Naive B cell (primary cell): ENCODE measurements around the gene HIBADH. TPM values are rescaled to one million over a fixed set of nuclear protein-coding genes. Genes with fewer than 3 reads are reported as not detected.

Source experiments
- ATAC-seq, 2 donors: fragments of 150-1000 bp; cut with Tn5 transposase; 2 replicates each; pipeline ENCODE4 v1.10.0; 2021; ENCODE audit warnings: low read depth in 2 of 2, mild to moderate bottlenecking in 2 of 2, moderate library complexity in 2 of 2
- DNase-seq: peaks from one replicate; pipeline ENCODE4 v3.0.0; 2022
- H3K27ac Mint-ChIP-seq, 6 donors: one replicate each; pipeline ENCODE4 v1.8.0; 2020 to 2022; ENCODE audit warnings: mild to moderate bottlenecking in 6 of 6, mixed read lengths in 6 of 6, moderate library complexity in 5 of 6, inconsistent platforms in 2 of 6
- H3K27me3 Mint-ChIP-seq, 3 donors: one replicate each; pipeline ENCODE4 v1.8.0; 2021 to 2022; ENCODE audit warnings: mixed read lengths in 3 of 3, mild to moderate bottlenecking in 1 of 3
- H3K36me3 Mint-ChIP-seq, 2 donors: one replicate each; pipeline ENCODE4 v1.8.0; 2020 to 2022; ENCODE audit warnings: mixed read lengths in 2 of 2, inconsistent platforms in 1 of 2, mild to moderate bottlenecking in 1 of 2
- H3K4me1 Mint-ChIP-seq, 3 donors: one replicate each; pipeline ENCODE4 v1.8.0; 2020 to 2022; ENCODE audit warnings: mixed read lengths in 3 of 3, inconsistent platforms in 1 of 3, mild to moderate bottlenecking in 1 of 3, moderate library complexity in 1 of 3
- H3K4me3 Mint-ChIP-seq, 8 donors: one replicate each; pipeline ENCODE4 v1.8.0; 2020 to 2022; ENCODE audit warnings: mild to moderate bottlenecking in 8 of 8, mixed read lengths in 8 of 8, moderate library complexity in 8 of 8, inconsistent platforms in 2 of 8
- H3K9me3 Mint-ChIP-seq, 7 donors: one replicate each; pipeline ENCODE4 v1.8.0; 2020 to 2022; ENCODE audit warnings: mixed read lengths in 7 of 7, mild to moderate bottlenecking in 5 of 7, inconsistent platforms in 2 of 7, moderate library complexity in 1 of 7
- polyA plus RNA-seq, 6 donors: library from polyadenylated mRNA; unstranded; fragments of 300-500 nt; fragmentation: Illumina TruSeq; gene quantifications; one replicate each; pipeline ENCODE4 v1.2.3, GENCODE V29; 2021; ENCODE audit warnings: low read depth in 6 of 6

Gene HIBADH
- polyA plus RNA-seq, 6 donors from 2014 or later, result 23.0 to 36.1 (median 25.9) TPM

DNA sequence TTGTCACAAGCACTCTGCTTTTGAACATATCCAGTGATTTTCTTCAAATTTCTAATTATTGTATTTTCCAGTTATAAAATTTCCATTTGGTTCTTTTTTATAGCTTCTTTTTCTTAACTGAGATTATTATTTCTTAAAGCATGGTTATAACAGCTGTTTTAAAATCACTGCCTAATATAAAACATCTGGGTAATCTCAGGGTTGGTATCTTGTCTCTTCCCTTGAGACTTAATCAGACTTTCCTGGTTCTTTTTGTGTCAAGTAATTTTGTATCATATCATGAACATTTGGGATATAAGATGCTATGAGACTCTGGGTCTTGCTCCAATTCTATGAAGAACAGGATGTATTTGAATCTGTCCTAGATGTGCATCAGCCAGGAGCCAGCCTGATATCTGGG lies 93.6 kb downstream of the HIBADH start:
- H3K4me3 Mint-ChIP-seq, result no peak overlapping the region
- H3K27me3 Mint-ChIP-seq, result no peaks in the 10 kb centered on the region
- no peak overlapping the region for H3K27ac Mint-ChIP-seq
- DNase-seq, result no peak
- H3K4me1 Mint-ChIP-seq, result no peaks in the 10 kb centered on the region
- peaks cover 2 to 19% (median 5%) of the 10 kb centered on the region in 7 donors for H3K9me3 Mint-ChIP-seq
- no peak for ATAC-seq
- peaks cover 14 to 18% of the 10 kb centered on the region in 2 donors for H3K36me3 Mint-ChIP-seq

DNA sequence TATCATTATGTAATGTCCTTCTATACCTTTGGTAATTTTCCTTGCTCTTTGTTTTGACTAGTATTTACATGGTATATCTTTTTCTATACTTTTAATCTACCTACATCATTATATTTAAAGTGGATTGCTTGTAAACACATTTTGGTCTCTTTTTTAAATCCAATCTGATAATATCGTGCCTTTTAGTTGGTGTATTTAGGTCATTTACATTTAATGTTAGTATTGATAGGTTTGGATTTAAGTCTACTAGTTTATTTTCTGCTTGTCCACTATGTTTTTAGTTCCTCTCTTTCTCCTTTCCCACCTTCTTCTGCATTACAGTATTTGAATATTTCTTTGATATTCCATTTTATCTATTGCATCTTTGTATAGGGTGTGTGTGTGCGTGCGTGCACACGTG lies 95.4 kb downstream of the HIBADH start:
- Mint-ChIP-seq H3K27ac (no peak overlapping the region), H3K36me3 (peaks cover 14 to 18% of the 10 kb centered on the region in 2 donors), H3K27me3 (no peaks in the 10 kb centered on the region), H3K4me1 (no peaks in the 10 kb centered on the region), H3K4me3 (no peak overlapping the region), H3K9me3 (peaks cover 4 to 24% (median 10%) of the 10 kb centered on the region in 7 donors)
- ATAC-seq (no peak), DNase-seq (no peak)

DNA sequence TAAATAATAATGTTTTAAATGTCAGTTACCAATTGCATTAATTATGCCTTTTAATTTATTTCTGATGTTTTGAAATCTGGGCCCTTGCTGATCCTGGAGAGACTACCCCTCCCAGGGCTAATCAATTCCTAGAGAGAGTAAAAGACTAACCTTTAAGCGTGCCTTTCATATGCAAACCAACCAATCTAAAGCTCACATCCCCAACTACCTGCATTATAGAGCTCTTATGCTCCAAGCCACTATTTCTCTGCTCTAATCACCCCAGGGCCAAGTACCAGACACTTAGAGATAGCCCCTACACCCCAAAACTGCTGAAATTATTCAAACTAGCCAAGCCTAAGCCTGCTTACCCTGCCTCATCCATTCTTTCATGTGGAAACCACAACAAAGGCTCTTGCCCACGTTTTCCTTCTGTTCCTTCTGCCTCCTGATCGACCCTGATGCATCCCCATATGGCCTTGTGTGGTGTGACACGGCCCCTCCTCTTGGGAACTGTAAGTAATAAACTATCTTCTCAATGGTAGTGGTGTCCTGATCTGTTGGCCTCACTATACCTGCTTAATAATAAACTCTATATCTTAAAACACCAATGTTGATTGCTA lies 97.7 kb downstream of the HIBADH start:
- Mint-ChIP-seq H3K27me3 (no peaks in the 10 kb centered on the region), H3K27ac (no peak overlapping the region), H3K9me3 (peaks cover 4 to 24% (median 10%) of the 10 kb centered on the region in 7 donors), H3K36me3 (peaks cover 14 to 17% of the 10 kb centered on the region in 2 donors), H3K4me3 (no peak overlapping the region), H3K4me1 (no peaks in the 10 kb centered on the region)
- ATAC-seq (no peak), DNase-seq (no peak)

DNA sequence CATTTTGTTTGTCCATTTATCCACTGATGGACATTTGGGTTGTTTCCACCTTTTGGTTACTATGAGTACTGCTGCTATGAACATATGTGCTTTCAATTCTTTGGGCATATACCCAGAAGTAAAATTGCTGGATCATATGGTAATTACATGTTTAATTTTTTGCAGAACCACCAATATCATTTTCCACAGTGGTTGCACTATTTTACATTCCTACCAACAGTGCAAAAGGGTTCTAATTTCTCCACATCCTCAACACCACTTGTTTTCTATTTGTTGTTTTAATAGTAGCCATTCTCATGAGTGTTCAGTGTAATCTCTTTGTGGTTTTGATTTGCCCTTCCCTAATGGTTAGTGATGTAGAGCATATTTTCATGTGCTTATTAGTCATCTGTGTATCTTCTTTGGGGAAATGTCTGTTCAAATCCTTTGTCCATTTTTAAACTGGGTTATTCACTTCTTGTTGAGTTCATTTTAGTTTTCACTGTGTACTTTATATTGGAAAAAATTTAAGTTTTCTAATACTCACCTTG lies 101.9 kb downstream of the HIBADH start:
- ATAC-seq, result no peak
- peaks cover 14 to 20% of the 10 kb centered on the region in 2 donors for H3K36me3 Mint-ChIP-seq
- H3K4me1 Mint-ChIP-seq, result no peaks in the 10 kb centered on the region
- H3K4me3 Mint-ChIP-seq, result no peak overlapping the region
- DNase-seq, result no peak
- H3K27me3 Mint-ChIP-seq, result no peaks in the 10 kb centered on the region
- peaks cover 2 to 24% (median 7%) of the 10 kb centered on the region in 7 donors for H3K9me3 Mint-ChIP-seq
- H3K27ac Mint-ChIP-seq, result no peak overlapping the region

DNA sequence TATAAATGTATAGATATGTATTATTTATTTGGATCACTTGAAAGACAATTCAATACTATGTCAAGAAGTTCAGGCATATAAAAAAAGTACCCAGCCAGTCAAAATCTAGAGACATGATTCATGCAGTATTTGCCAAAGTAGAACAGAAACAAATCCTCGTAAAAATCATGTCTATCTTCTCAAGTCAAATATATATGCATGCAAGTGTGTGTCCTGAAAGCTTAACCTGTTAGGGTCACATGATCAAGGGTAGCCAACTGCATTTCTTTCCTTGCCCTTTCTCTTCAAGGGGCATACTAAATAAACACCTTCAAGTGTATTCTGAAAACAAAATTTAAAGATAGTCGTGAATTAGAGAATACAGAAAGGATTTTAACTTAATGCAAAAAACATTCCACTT lies 107.0 kb downstream of the HIBADH start:
- ATAC-seq (no peak), DNase-seq (no peak)
- no peaks in the 10 kb centered on the region for H3K9me3 Mint-ChIP-seq

DNA sequence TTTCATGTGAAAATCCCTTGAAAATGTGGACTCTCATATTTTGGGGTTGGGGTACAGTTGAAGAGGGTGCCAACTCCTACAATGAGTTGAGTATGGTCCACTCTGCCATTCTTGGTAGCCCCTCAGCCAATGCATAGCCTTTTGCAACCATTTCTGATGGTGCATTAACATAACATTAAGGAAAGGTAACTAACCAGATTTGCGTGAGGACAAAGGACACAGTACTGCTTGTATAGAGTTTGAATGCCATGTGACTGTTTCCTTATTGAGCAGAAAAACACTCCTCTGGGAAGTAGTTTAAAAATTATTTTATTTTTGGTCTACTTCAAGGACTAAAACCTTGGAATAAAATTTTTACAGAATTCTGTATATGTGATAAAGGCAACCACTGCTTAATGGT lies 107.9 kb downstream of the HIBADH start:
- Mint-ChIP-seq H3K9me3 (no peaks in the 10 kb centered on the region), H3K4me3 (no peak overlapping the region), H3K36me3 (peaks cover 0 to 4% of the 10 kb centered on the region in 2 donors), H3K27me3 (no peaks in the 10 kb centered on the region), H3K4me1 (no peaks in the 10 kb centered on the region), H3K27ac (no peak overlapping the region)
- ATAC-seq, result no peak
- no peak for DNase-seq

More for the DNA sequence above, 107.0 kb downstream of the HIBADH start:
- peaks cover 0 to 4% of the 10 kb centered on the region in 2 donors for H3K36me3 Mint-ChIP-seq
- H3K4me3 Mint-ChIP-seq, result no peak overlapping the region
- H3K27me3 Mint-ChIP-seq, result no peaks in the 10 kb centered on the region
- H3K4me1 Mint-ChIP-seq, result no peaks in the 10 kb centered on the region
- peak overlapping the region in 1 of 6 donors; percentile 12 for H3K27ac Mint-ChIP-seq

DNA sequence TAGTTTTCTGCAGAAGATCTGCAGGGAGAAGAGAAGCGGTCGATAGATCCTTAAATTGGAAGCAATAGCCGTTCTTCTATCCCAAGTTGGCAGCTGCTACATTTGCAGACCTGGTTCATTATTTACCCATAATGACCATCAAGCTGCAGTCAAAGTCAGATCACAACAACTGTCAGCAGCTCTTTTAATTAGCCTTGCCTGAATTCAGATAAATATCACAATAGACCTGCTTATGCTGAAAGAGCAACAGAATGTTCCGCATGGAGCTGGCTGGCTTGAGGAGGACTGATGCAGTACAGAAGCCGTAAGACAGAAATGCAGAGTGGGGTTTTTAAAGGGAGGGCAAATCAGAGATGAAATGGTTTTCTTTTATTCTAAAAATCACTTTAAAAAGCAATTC lies 109.4 kb downstream of the HIBADH start:
- H3K4me3 Mint-ChIP-seq, result no peak overlapping the region
- DNase-seq, result no peak
- H3K27ac Mint-ChIP-seq, result no peak overlapping the region
- ATAC-seq, result no peak
- H3K4me1 Mint-ChIP-seq, result no peaks in the 10 kb centered on the region
- H3K9me3 Mint-ChIP-seq, result no peaks in the 10 kb centered on the region
- H3K27me3 Mint-ChIP-seq, result no peaks in the 10 kb centered on the region
- peaks cover 0 to 4% of the 10 kb centered on the region in 2 donors for H3K36me3 Mint-ChIP-seq

DNA sequence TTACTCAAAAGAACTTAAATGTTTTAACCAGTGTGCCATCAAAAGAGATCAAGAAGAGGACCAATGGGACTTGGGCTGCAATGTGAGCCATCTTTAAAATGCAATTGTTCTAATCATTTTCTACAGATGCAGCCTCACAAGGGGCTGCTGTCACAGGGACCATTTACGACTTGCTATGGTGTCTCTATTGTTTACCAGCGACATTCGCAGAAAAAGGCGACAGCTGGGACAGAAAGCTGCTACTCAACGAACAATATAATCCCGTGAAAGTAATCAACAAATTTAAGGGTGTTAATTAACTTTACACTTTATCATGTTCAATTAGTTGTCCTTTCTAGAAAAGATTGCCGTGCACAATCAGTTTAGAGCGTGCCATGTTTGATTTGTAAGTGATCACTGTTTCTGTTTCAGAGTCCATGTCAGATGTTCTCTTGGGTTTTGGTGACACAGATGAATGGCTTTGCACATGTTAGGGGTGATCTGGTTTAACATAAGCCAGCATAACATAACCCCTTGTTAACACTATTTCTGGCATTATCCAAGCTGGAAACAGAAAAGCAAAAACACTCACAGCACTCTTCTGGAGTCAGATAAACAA lies 110.8 kb downstream of the HIBADH start:
- Mint-ChIP-seq H3K4me3 (no peak overlapping the region), H3K36me3 (peaks cover 0 to 4% of the 10 kb centered on the region in 2 donors), H3K9me3 (no peaks in the 10 kb centered on the region), H3K27ac (no peak overlapping the region), H3K4me1 (no peaks in the 10 kb centered on the region), H3K27me3 (no peaks in the 10 kb centered on the region)
- ATAC-seq, result no peak
- no peak for DNase-seq

DNA sequence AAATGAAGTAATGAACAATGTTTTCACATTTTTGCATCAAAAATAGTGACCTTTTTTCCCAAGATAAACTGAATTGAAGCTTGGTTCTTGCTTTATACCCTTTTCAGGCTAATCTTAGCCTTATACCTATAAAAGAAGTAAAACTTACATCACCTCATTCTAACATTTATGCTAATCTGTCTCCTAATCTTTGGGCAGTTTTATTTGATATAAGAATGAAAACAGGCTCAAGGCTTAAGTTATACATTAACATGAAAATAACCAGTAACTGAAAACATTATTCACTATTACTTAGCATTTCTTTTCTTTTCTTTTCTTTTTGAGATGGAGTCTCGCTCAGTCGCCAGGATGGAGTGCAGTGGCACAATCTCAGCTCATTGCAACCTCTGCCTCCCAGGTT lies 113.1 kb downstream of the HIBADH start:
- ATAC-seq (no peak), DNase-seq (no peak)
- H3K27ac Mint-ChIP-seq, result no peak overlapping the region
- no peaks in the 10 kb centered on the region for H3K36me3 Mint-ChIP-seq
- H3K4me1 Mint-ChIP-seq, result no peaks in the 10 kb centered on the region
- H3K27me3 Mint-ChIP-seq, result no peaks in the 10 kb centered on the region
- no peak overlapping the region for H3K4me3 Mint-ChIP-seq
- H3K9me3 Mint-ChIP-seq, result no peaks in the 10 kb centered on the region

DNA sequence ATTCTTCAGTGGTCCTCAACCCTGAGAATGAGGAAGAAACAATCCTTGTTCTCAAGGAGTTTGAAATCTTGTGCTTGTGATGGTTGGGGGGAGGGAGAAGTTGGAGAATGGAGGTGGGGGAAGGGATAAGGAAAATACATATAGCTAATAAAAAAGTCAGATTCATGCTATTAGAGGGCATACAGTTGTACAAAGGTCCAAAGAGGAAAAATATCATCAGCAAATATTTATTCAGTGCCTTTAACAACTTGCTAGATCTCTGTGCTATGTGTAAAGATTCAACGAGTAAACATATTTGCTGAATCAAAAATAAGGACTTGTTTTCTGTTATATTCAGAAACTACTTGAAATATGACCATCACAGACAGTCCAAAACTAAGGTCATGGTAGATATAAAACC lies 114.4 kb downstream of the HIBADH start:
- Mint-ChIP-seq H3K9me3 (no peaks in the 10 kb centered on the region), H3K36me3 (peaks cover 0 to 4% of the 10 kb centered on the region in 2 donors), H3K27me3 (no peaks in the 10 kb centered on the region), H3K4me1 (no peaks in the 10 kb centered on the region), H3K4me3 (no peak overlapping the region), H3K27ac (no peak overlapping the region)
- DNase-seq (no peak), ATAC-seq (no peak)

DNA sequence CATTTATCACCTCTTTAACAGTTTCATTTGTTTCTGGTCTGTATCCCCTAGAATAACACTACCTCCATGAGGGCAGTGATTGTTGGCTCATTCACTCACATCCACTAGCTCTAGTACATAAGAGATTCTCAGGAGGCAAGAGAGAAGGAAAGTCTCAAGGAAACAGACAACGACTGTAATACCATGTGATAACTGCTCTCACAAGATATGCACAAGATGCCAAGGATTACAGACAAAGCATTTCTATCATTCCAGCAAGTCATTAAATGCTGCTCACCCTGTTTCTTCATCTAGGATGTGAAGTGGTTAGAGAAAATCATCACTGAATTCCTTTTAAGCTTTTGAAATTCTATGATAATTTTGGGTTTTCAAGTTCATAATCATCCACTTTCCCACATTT lies 115.3 kb downstream of the HIBADH start:
- no peak overlapping the region for H3K4me3 Mint-ChIP-seq
- peaks cover 0 to 7% (median 0%) of the 10 kb centered on the region in 7 donors for H3K9me3 Mint-ChIP-seq
- H3K4me1 Mint-ChIP-seq, result no peaks in the 10 kb centered on the region
- H3K36me3 Mint-ChIP-seq, result peaks cover 0 to 13% of the 10 kb centered on the region in 2 donors
- no peak for ATAC-seq
- H3K27me3 Mint-ChIP-seq, result no peaks in the 10 kb centered on the region
- no peak overlapping the region for H3K27ac Mint-ChIP-seq
- DNase-seq, result no peak

DNA sequence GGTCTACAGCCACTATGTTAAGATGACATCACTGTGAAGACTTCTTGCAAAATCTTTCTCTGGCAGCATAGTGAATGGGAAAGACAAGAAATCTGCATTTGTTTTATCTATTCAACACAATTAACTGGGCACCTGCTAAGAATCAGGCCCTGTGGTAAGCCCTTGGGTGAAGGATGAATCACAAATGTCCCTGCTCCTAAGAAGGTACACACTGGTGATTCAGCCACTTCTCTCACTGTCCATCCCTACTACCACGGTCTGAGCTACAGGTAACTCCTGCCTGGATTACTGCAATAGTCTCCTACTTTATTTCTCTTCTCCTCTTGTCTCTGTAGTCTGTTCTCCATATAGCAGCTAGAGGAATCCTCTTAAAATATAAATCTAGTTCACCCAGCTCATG lies 116.1 kb downstream of the HIBADH start:
- ATAC-seq, result no peak
- Mint-ChIP-seq H3K27ac (peak overlapping the region in 1 of 6 donors; percentile 9), H3K27me3 (no peaks in the 10 kb centered on the region), H3K4me1 (no peaks in the 10 kb centered on the region), H3K4me3 (no peak overlapping the region), H3K36me3 (peaks cover 2 to 15% of the 10 kb centered on the region in 2 donors), H3K9me3 (peaks cover 0 to 8% (median 0%) of the 10 kb centered on the region in 7 donors)
- no peak for DNase-seq

DNA sequence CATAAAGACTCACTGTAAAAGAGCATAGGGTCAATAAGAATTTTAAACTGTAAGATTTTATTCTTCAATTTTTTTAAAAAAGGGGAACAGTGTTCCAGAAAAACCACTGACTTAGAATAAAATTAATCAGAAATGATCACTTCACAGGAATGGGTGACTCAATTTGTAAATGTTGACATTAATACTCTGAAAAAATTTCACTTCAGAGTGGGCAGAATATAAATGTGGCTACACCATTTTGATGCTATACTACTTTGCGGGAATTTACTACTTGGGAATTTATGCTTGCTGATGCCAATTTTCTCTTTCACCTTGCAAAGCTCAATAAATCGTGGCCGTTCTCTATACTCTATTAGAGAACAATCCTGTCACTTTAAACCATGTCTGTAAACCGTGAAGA lies 126.9 kb downstream of the HIBADH start:
- no peaks in the 10 kb centered on the region for H3K4me1 Mint-ChIP-seq

DNA sequence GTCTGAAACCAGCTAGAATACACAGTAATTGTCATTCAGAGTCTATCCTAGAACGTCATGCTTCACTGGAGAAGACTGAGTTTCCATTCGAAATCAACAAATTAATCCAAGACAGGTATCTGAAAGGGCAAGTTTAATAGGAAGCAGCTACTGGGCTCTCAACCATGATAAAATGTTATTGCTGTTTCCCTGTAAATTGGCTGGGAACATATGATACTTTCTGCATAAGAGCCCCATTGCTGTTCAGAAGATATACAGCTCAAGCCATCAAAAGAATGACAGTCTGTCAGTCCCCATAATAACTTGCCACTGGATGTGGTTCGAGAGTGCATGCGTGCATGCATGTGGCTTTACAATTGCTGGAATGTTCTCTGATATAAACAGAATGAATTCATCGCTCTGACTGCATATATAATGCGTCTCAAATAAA lies 129.0 kb downstream of the HIBADH start:
- no peak overlapping the region for H3K27ac Mint-ChIP-seq

More for the DNA sequence above, 126.9 kb downstream of the HIBADH start:
- Mint-ChIP-seq H3K9me3 (peaks cover 0 to under 1% (median 0%) of the 10 kb centered on the region in 7 donors), H3K27me3 (no peaks in the 10 kb centered on the region), H3K4me3 (no peak overlapping the region), H3K27ac (no peak overlapping the region), H3K36me3 (peaks cover 24 to 30% of the 10 kb centered on the region in 2 donors)
- ATAC-seq, result no peak
- no peak for DNase-seq

More for the DNA sequence above, 129.0 kb downstream of the HIBADH start:
- Mint-ChIP-seq H3K36me3 (peaks cover 21 to 22% of the 10 kb centered on the region in 2 donors), H3K27me3 (no peaks in the 10 kb centered on the region), H3K4me1 (no peaks in the 10 kb centered on the region), H3K4me3 (no peak overlapping the region), H3K9me3 (peaks cover 0 to 6% (median 0%) of the 10 kb centered on the region in 7 donors)
- ATAC-seq (no peak), DNase-seq (no peak)
